Naive thymus-derived CD4-positive, alpha-beta T cell (primary cell): ENCODE measurements around the gene TEDC1. TPM values are rescaled to one million over a fixed set of nuclear protein-coding genes. Genes with fewer than 3 reads are reported as not detected.

Experiments
- ATAC-seq: fragments of 150-1000 bp; cut with Tn5 transposase; 2 replicates; pipeline ENCODE4 v1.10.0; 2021; ENCODE audit warnings: mild to moderate bottlenecking, moderate library complexity
- CTCF ChIA-PET: fragments of 350-600 bp; sonication (Branson Sonifier 250); formaldehyde crosslinking; loops from one replicate; lab custom pipeline; 2021; ENCODE audit warnings: antibody characterized with exemption; lab: Charles Lee
- POLR2A ChIA-PET: fragments of 350-600 bp; sonication (Branson Sonifier 250); formaldehyde crosslinking; loops from one replicate; lab custom pipeline; 2021; ENCODE audit warnings: antibody characterized with exemption, inconsistent platforms; lab: Charles Lee
- DNase-seq, 9 donors: peaks; one replicate each; pipeline versions ENCODE4 v3.0.0 to v3.0.0-alpha.2; 2020 to 2022; ENCODE audit warnings: mixed read lengths in 1 of 9
- H3K27ac ChIP-seq: one replicate; pipeline ENCODE4 v1.7.0; 2013; ENCODE audit warnings: mild to moderate bottlenecking, low read depth, low read length, moderate library complexity
- H3K27me3 ChIP-seq, 2 donors: one replicate each; pipeline ENCODE4 v1.7.0; 2013; ENCODE audit warnings: low read length in 2 of 2, mild to moderate bottlenecking in 2 of 2, moderate library complexity in 2 of 2; ENCODE audit not compliant: control insufficient read depth in 2 of 2, insufficient read depth in 2 of 2
- H3K36me3 ChIP-seq, 3 experiments: 1 replicate in 2 of 3; 2 replicates in 1 of 3; pipeline ENCODE4 v1.7.0; 2013; ENCODE audit warnings: low read length in 3 of 3, mild to moderate bottlenecking in 3 of 3, moderate library complexity in 1 of 3; ENCODE audit not compliant: insufficient read depth in 3 of 3, control insufficient read depth in 2 of 3
- H3K4me1 ChIP-seq, 2 donors: one replicate each; pipeline ENCODE4 v1.7.0; 2013; ENCODE audit warnings: low read length in 2 of 2, mild to moderate bottlenecking in 2 of 2, moderate library complexity in 1 of 2; ENCODE audit not compliant: control insufficient read depth in 2 of 2, insufficient read depth in 2 of 2
- H3K4me3 ChIP-seq: 2 replicates; pipeline ENCODE4 v1.7.0; 2013; ENCODE audit warnings: mild to moderate bottlenecking, low read length
- H3K9me3 ChIP-seq, 3 experiments: 1 replicate in 2 of 3; 2 replicates in 1 of 3; pipeline ENCODE4 v1.7.0; 2013; ENCODE audit warnings: low read length in 3 of 3; ENCODE audit not compliant: control insufficient read depth in 2 of 3
- H3K27ac Mint-ChIP-seq, 9 donors: one replicate each; pipeline ENCODE4 v1.8.0; 2020 to 2022; ENCODE audit warnings: mixed read lengths in 9 of 9, mild to moderate bottlenecking in 8 of 9, moderate library complexity in 5 of 9, inconsistent platforms in 2 of 9
- H3K27me3 Mint-ChIP-seq, 5 donors: one replicate each; pipeline ENCODE4 v1.8.0; 2021 to 2022; ENCODE audit warnings: mixed read lengths in 5 of 5, mild to moderate bottlenecking in 1 of 5
- H3K36me3 Mint-ChIP-seq, 5 donors: one replicate each; pipeline ENCODE4 v1.8.0; 2020 to 2022; ENCODE audit warnings: mixed read lengths in 5 of 5, mild to moderate bottlenecking in 3 of 5, inconsistent platforms in 1 of 5
- H3K4me1 Mint-ChIP-seq, 7 donors: one replicate each; pipeline ENCODE4 v1.8.0; 2020 to 2022; ENCODE audit warnings: mixed read lengths in 7 of 7, mild to moderate bottlenecking in 3 of 7, inconsistent platforms in 1 of 7
- H3K4me3 Mint-ChIP-seq, 10 donors: one replicate each; pipeline ENCODE4 v1.8.0; 2020 to 2022; ENCODE audit warnings: mild to moderate bottlenecking in 10 of 10, mixed read lengths in 10 of 10, moderate library complexity in 6 of 10, inconsistent platforms in 2 of 10
- H3K9me3 Mint-ChIP-seq, 11 donors: one replicate each; pipeline ENCODE4 v1.8.0; 2020 to 2022; ENCODE audit warnings: mixed read lengths in 11 of 11, mild to moderate bottlenecking in 4 of 11, inconsistent platforms in 1 of 11, moderate library complexity in 1 of 11
- intact Hi-C, 2 donors: fragments of 100-400 bp; cut with micrococcal nuclease; formaldehyde crosslinking; loops; one replicate each; pipeline ENCODE4 v1.15.1; 2023
- polyA plus RNA-seq, 2 donors: library from polyadenylated mRNA; unstranded; fragments of 300-500 nt; fragmentation: Illumina TruSeq; gene quantifications; one replicate each; pipeline ENCODE4 v1.2.3, GENCODE V29; 2021
- total RNA-seq, 6 experiments: library from RNA in 5 of 6; stranded (reverse) in 5 of 6; gene quantifications; 1 replicate in 5 of 6; 2 replicates in 1 of 6; pipeline ENCODE4 v1.2.3 and lab custom pipeline; 2021 to 2026

Gene TEDC1
- total and polyA plus RNA-seq, 7 experiments from 2014 or later = 10.4 to 294 (median 30.6) TPM

DNA sequence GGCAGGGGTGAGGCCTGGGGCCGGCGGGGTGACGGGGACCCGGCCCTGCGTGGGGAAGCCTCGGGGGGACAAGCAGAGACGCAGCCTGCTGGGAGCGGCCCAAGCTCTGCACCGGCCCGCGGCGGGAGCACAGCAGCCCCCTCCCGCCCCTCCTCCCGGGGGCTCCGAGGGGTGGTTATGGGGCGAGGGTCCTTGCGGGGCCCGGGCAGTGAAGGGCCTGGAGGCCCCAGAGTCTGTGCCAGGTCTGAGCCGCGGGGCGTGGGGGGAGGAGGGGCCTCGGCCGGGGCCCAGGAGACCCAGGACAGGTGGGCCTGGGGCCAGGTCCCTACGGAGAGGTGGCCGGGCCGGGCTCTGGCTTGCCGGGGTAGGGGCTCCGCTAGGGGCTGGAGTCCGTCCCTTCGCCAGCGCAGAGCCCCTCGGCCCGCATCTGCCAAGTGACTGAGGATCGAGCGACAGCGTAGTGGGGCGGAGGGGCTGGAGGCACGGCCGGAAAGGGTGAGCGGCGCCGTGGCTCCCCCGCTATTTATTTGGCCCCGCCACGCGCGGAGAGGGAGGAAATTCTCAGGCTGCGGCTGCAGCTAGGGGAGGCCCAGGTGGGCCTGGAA lies 35.8 kb downstream of the TEDC1 start:
- ATAC-seq (no peak), DNase-seq (peak in 2 of 9 donors; percentile 14 to 18)
- Mint-ChIP-seq H3K27me3 (peaks cover 0 to 44% (median 0%) of the 10 kb centered on the region in 5 donors), H3K9me3 (peaks cover 0 to 14% (median 1%) of the 10 kb centered on the region in 11 donors), H3K4me1 (peaks cover 0 to 24% (median 14%) of the 10 kb centered on the region in 7 donors), H3K27ac (peak overlapping the region in 3 of 9 donors; percentile 31 to 76 (median 62)), H3K36me3 (no peaks in the 10 kb centered on the region), H3K4me3 (peak overlapping the region; percentile 34 to 89 (median 72))
- no peaks in the 10 kb centered on the region for H3K9me3 ChIP-seq
- intact Hi-C loops = loop anchor here (2.0 to 5.0 kb wide), 3 partner anchors 36 to 435 kb away; partner anchors contain the start of genes BRF1 (in 1 of the 2) and TEDC1 (in 1 of the 2)
- H3K36me3 ChIP-seq = no peaks in the 10 kb centered on the region
- POLR2A ChIA-PET = no interaction called here
- H3K4me1 ChIP-seq = peaks cover 9 to 14% of the 10 kb centered on the region in 2 donors
- CTCF ChIA-PET = interaction anchor here (1.0 to 1.1 kb wide), 2 partner anchors 155 to 157 kb away, joined by 3 read pairs; no protein-coding TSS in a partner anchor
- H3K4me3 ChIP-seq = no peak overlapping the region
- peaks cover 0 to 4% of the 10 kb centered on the region in 2 donors for H3K27me3 ChIP-seq
- H3K27ac ChIP-seq = peak overlapping the region; percentile 14

GRCh38 chr14:105527381-105527825 lies 36.4 kb downstream of the TEDC1 start:
- ChIA-PET POLR2A (no interaction called here), CTCF (interaction anchor here (1.0 to 1.1 kb wide), 2 partner anchors 155 to 157 kb away, joined by 3 read pairs; no protein-coding TSS in a partner anchor)
- H3K27me3 Mint-ChIP-seq = peaks cover 0 to 44% (median 0%) of the 10 kb centered on the region in 5 donors
- H3K4me1 ChIP-seq = peaks cover 9 to 14% of the 10 kb centered on the region in 2 donors
- H3K4me3 Mint-ChIP-seq = peak overlapping the region; percentile 42 to 89 (median 72)
- ATAC-seq = no peak
- H3K4me1 Mint-ChIP-seq = peaks cover 0 to 24% (median 14%) of the 10 kb centered on the region in 7 donors
- no peaks in the 10 kb centered on the region for H3K36me3 Mint-ChIP-seq
- H3K27me3 ChIP-seq = peaks cover 0 to 4% of the 10 kb centered on the region in 2 donors
- H3K27ac Mint-ChIP-seq = peak overlapping the region in 4 of 9 donors; percentile 31 to 76 (median 47)
- no peaks in the 10 kb centered on the region for H3K9me3 ChIP-seq
- H3K4me3 ChIP-seq = no peak overlapping the region
- H3K9me3 Mint-ChIP-seq = peaks cover 0 to 14% (median 1%) of the 10 kb centered on the region in 11 donors
- intact Hi-C loops = loop anchor here (2.0 to 5.0 kb wide), 3 partner anchors 37 to 435 kb away; partner anchors contain the start of genes BRF1 (in 1 of the 2) and TEDC1 (in 1 of the 2)
- H3K36me3 ChIP-seq = no peaks in the 10 kb centered on the region
- peak in 1 of 9 donors; percentile 10 for DNase-seq
- no peak overlapping the region for H3K27ac ChIP-seq

DNA sequence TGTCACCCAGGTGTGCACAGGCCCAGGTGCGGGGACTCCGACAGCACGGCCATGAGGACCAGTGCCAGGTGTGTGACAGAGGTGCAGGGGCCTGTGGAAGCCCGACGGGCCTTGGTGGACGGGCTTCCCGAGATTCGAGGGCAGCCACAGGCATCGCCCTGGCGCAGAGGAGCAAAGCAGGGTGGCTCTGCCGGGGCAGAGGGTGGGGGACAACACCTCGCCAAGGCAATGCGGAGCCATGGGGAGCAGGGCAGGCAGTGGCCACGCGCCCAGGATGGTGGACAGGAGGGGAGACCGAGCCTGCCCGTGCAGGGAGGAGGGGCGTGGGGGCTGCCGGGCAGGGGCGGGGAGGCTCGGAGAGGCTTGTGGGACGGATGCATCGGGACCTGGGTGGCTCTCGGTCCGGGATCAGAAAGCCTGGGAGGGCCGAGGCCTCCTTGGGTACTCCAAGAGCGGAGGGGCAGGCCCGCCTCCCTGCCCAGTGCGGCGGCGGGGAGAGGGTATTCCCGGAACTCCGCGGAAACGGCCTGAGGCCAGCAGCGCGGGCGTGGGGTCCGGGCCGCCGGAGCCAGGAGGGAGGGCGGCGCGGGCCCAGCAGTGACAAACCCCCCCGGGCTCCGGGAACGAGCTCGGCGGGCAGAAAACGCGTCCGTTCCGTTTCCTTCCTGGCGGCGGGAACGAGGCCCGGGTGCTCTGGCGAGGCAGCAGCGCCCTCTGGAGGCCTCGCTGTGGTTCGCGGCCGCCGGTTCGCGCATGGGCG lies 37.0 kb downstream of the TEDC1 start:
- H3K4me1 ChIP-seq = peaks cover 9 to 14% of the 10 kb centered on the region in 2 donors
- Mint-ChIP-seq H3K36me3 (no peaks in the 10 kb centered on the region), H3K4me1 (peaks cover 0 to 24% (median 16%) of the 10 kb centered on the region in 7 donors), H3K27ac (peak overlapping the region in 2 of 9 donors; percentile 32 to 49), H3K27me3 (peaks cover 0 to 42% (median 0%) of the 10 kb centered on the region in 5 donors), H3K4me3 (peak overlapping the region; percentile 42 to 89 (median 72)), H3K9me3 (peaks cover 0 to 14% (median 1%) of the 10 kb centered on the region in 11 donors)
- no peak overlapping the region for H3K27ac ChIP-seq
- DNase-seq = peak; percentile 65 to 86 (median 78)
- H3K9me3 ChIP-seq = no peaks in the 10 kb centered on the region
- H3K36me3 ChIP-seq = no peaks in the 10 kb centered on the region
- ChIA-PET POLR2A (no interaction called here), CTCF (interaction anchor here (0.6 to 1.0 kb wide), 3 partner anchors 156 to 549 kb away, joined by 3 to 7 read pairs (median 3); no protein-coding TSS in a partner anchor)
- peak; percentile 89 for ATAC-seq
- intact Hi-C loops = loop anchor here (1.0 to 5.0 kb wide), 11 partner anchors 37 to 441 kb away; partner anchors contain the start of genes BRF1 (in 1 of the 2) and TEDC1 (in 1 of the 2)
- H3K4me3 ChIP-seq = peak overlapping the region; percentile 54
- peaks cover 0 to 4% of the 10 kb centered on the region in 2 donors for H3K27me3 ChIP-seq

DNA sequence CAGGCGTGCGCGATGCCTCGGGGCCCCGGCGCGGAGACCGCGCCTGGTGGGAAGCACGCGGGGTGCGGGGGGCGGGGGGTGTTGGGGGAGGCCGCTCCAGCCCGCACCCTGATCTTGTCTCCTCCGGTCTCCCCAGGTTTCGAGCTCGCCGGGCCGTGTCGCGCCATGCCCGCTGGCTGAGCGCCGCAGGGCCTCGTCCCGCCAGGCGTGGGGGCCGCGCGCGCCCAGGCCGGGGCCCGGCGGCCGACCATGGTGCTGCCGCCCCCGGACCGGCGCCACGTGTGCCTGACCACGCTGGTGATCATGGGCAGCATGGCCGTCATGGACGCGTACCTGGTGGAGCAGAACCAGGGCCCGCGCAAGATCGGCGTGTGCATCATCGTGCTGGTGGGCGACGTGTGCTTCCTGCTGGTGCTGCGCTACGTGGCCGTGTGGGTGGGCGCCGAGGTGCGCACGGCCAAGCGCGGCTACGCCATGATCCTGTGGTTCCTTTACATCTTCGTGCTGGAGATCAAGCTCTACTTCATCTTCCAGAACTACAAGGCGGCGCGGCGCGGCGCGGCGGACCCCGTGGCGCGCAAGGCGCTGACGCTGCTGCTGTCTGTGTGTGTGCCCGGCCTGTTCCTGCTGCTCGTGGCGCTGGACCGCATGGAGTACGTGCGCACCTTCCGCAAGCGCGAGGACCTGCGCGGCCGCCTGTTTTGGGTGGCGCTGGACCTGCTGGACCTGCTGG lies 37.7 kb downstream of the TEDC1 start:
- ATAC-seq (no peak), DNase-seq (peak in 6 of 9 donors; percentile 10 to 52 (median 22))
- CTCF ChIA-PET = interaction anchor here (0.6 to 1.0 kb wide), 3 partner anchors 158 to 550 kb away, joined by 3 to 7 read pairs (median 4); no protein-coding TSS in a partner anchor
- Histone ChIP-seq H3K27ac (no peak overlapping the region), H3K4me1 (peaks cover 9 to 14% of the 10 kb centered on the region in 2 donors), H3K9me3 (no peaks in the 10 kb centered on the region), H3K4me3 (peak overlapping the region; percentile 56), H3K27me3 (peaks cover 0 to 4% of the 10 kb centered on the region in 2 donors), H3K36me3 (no peaks in the 10 kb centered on the region)
- H3K4me1 Mint-ChIP-seq = peaks cover 0 to 24% (median 16%) of the 10 kb centered on the region in 7 donors
- no peaks in the 10 kb centered on the region for H3K36me3 Mint-ChIP-seq
- peaks cover 0 to 7% (median 1%) of the 10 kb centered on the region in 11 donors for H3K9me3 Mint-ChIP-seq
- peak overlapping the region; percentile 75 to 89 (median 82) for H3K4me3 Mint-ChIP-seq
- peak overlapping the region in 6 of 9 donors; percentile 38 to 80 (median 68) for H3K27ac Mint-ChIP-seq
- intact Hi-C loops = loop anchor here (1.0 to 5.0 kb wide), 10 partner anchors 38 to 442 kb away; partner anchors contain the start of gene BRF1 (in 1 of the 2)
- POLR2A ChIA-PET = no interaction called here
- peaks cover 0 to 35% (median 0%) of the 10 kb centered on the region in 5 donors for H3K27me3 Mint-ChIP-seq

- Histone ChIP-seq H3K36me3 (no peaks in the 10 kb centered on the region), H3K9me3 (no peaks in the 10 kb centered on the region), H3K4me3 (peak overlapping the region; percentile 56), H3K4me1 (peaks cover 9 to 14% of the 10 kb centered on the region in 2 donors), H3K27me3 (peaks cover 0 to 4% of the 10 kb centered on the region in 2 donors), H3K27ac (no peak overlapping the region)
- CTCF ChIA-PET = interaction anchor here (0.9 to 1.2 kb wide), 2 partner anchors 158 to 185 kb away, joined by 4 to 5 read pairs; no protein-coding TSS in a partner anchor
- peaks cover 0 to 32% (median 0%) of the 10 kb centered on the region in 5 donors for H3K27me3 Mint-ChIP-seq
- intact Hi-C loops = loop anchor here (2.0 to 5.0 kb wide), 4 partner anchors 48 to 442 kb away; partner anchors contain the start of gene BRF1 (in 1 of the 2)
- peaks cover 0 to 6% (median 0%) of the 10 kb centered on the region in 11 donors for H3K9me3 Mint-ChIP-seq
- no peaks in the 10 kb centered on the region for H3K36me3 Mint-ChIP-seq
- H3K4me3 Mint-ChIP-seq = peak overlapping the region; percentile 75 to 89 (median 82)
- DNase-seq (peak in 3 of 9 donors; percentile 32 to 42 (median 35)), ATAC-seq (no peak)
- peaks cover 3 to 24% (median 16%) of the 10 kb centered on the region in 7 donors for H3K4me1 Mint-ChIP-seq
- POLR2A ChIA-PET = no interaction called here
- H3K27ac Mint-ChIP-seq = peak overlapping the region in 6 of 9 donors; percentile 38 to 80 (median 68)
Measured at GRCh38 chr14:105529319-105529568, 38.2 kb downstream of the TEDC1 start.
